Mucosa of rectum (tissue), 2 donors: Measurements from ENCODE around the gene MAP2.

ENCODE experiments used
- H3K27ac ChIP-seq, 2 donors: one replicate each; pipeline ENCODE4 v1.7.0; 2013; ENCODE audit warnings: inconsistent platforms in 2 of 2, low read depth in 2 of 2, low read length in 2 of 2
- H3K27me3 ChIP-seq, 2 donors: one replicate each; pipeline ENCODE4 v1.7.0; 2013; ENCODE audit warnings: low read length in 2 of 2; ENCODE audit not compliant: control insufficient read depth in 2 of 2, insufficient read depth in 2 of 2
- H3K36me3 ChIP-seq, 2 donors: one replicate each; pipeline ENCODE4 v1.7.0; 2013; ENCODE audit warnings: low read length in 2 of 2; ENCODE audit not compliant: control insufficient read depth in 2 of 2, insufficient read depth in 2 of 2
- H3K4me1 ChIP-seq, 2 donors: one replicate each; pipeline ENCODE4 v1.7.0; 2013; ENCODE audit warnings: low read length in 2 of 2, mild to moderate bottlenecking in 1 of 2; ENCODE audit not compliant: control insufficient read depth in 2 of 2, insufficient read depth in 2 of 2
- H3K4me3 ChIP-seq, 2 donors: one replicate each; pipeline ENCODE4 v1.7.0; 2013; ENCODE audit warnings: low read length in 2 of 2
- H3K9ac ChIP-seq, 2 donors: one replicate each; pipeline ENCODE4 v1.7.0; 2013; ENCODE audit warnings: low read length in 2 of 2, low read depth in 1 of 2, mild to moderate bottlenecking in 1 of 2
- H3K9me3 ChIP-seq, 2 donors: one replicate each; pipeline ENCODE4 v1.7.0; 2013; ENCODE audit warnings: low read length in 2 of 2; ENCODE audit not compliant: control insufficient read depth in 2 of 2
- donor health status: healthy.
- donor health status: Normal muscosa, but diverticular disease.

Gene MAP2

GRCh38 chr2:209424199-209424701, 403 bp downstream of the MAP2 start:
- Histone ChIP-seq H3K4me1 (peaks cover 0 to 2% of the 10 kb centered on the region in 2 donors), H3K9ac (no peak overlapping the region), H3K4me3 (peak overlapping the region; percentile 41 to 71), H3K27ac (no peak overlapping the region), H3K27me3 (peaks cover 0 to 8% of the 10 kb centered on the region in 2 donors), H3K9me3 (no peaks in the 10 kb centered on the region), H3K36me3 (no peaks in the 10 kb centered on the region)

- Histone ChIP-seq H3K4me3 (peak overlapping the region in 1 of 2 donors; percentile 71), H3K4me1 (peaks cover 0 to 2% of the 10 kb centered on the region in 2 donors), H3K27ac (no peak overlapping the region), H3K27me3 (peaks cover 0 to 8% of the 10 kb centered on the region in 2 donors), H3K36me3 (no peaks in the 10 kb centered on the region), H3K9ac (no peak overlapping the region), H3K9me3 (no peaks in the 10 kb centered on the region)
Observed at GRCh38 chr2:209424781-209425470, 1.1 kb downstream of the MAP2 start.

GRCh38 chr2:209425471-209426071, 1.7 kb downstream of the MAP2 start:
- no peak overlapping the region for H3K27ac ChIP-seq
- no peaks in the 10 kb centered on the region for H3K36me3 ChIP-seq
- H3K4me1 ChIP-seq: peaks cover 0 to 2% of the 10 kb centered on the region in 2 donors
- H3K9me3 ChIP-seq: no peaks in the 10 kb centered on the region
- no peak overlapping the region for H3K4me3 ChIP-seq
- no peak overlapping the region for H3K9ac ChIP-seq
- H3K27me3 ChIP-seq: peaks cover 0 to 8% of the 10 kb centered on the region in 2 donors

GRCh38 chr2:209426432-209426831, 2.6 kb downstream of the MAP2 start:
- H3K4me1 ChIP-seq: peaks cover 0 to 2% of the 10 kb centered on the region in 2 donors
- no peak overlapping the region for H3K9ac ChIP-seq
- H3K27me3 ChIP-seq: peaks cover 0 to 8% of the 10 kb centered on the region in 2 donors
- H3K27ac ChIP-seq: no peak overlapping the region
- no peak overlapping the region for H3K4me3 ChIP-seq
- H3K36me3 ChIP-seq: no peaks in the 10 kb centered on the region
- no peaks in the 10 kb centered on the region for H3K9me3 ChIP-seq

- H3K36me3 ChIP-seq: no peaks in the 10 kb centered on the region
- H3K27me3 ChIP-seq: no peaks in the 10 kb centered on the region
- H3K9ac ChIP-seq: no peak overlapping the region
- H3K4me1 ChIP-seq: no peaks in the 10 kb centered on the region
- no peaks in the 10 kb centered on the region for H3K9me3 ChIP-seq
- H3K27ac ChIP-seq: no peak overlapping the region
- H3K4me3 ChIP-seq: no peak overlapping the region
Observed at GRCh38 chr2:209431701-209432100, 7.9 kb downstream of the MAP2 start.

- H3K9me3 ChIP-seq: no peaks in the 10 kb centered on the region
- H3K4me1 ChIP-seq: no peaks in the 10 kb centered on the region
- no peak overlapping the region for H3K4me3 ChIP-seq
- no peak overlapping the region for H3K9ac ChIP-seq
- no peaks in the 10 kb centered on the region for H3K27me3 ChIP-seq
- H3K27ac ChIP-seq: no peak overlapping the region
- no peaks in the 10 kb centered on the region for H3K36me3 ChIP-seq
Observed at GRCh38 chr2:209441541-209441940, 17.7 kb downstream of the MAP2 start.

- no peak overlapping the region for H3K4me3 ChIP-seq
- no peaks in the 10 kb centered on the region for H3K36me3 ChIP-seq
- H3K9ac ChIP-seq: no peak overlapping the region
- H3K4me1 ChIP-seq: no peaks in the 10 kb centered on the region
- no peaks in the 10 kb centered on the region for H3K9me3 ChIP-seq
- no peaks in the 10 kb centered on the region for H3K27me3 ChIP-seq
- H3K27ac ChIP-seq: no peak overlapping the region
Observed at GRCh38 chr2:209442939-209443338, 19.1 kb downstream of the MAP2 start.

GRCh38 chr2:209445485-209445884, 21.6 kb downstream of the MAP2 start:
- no peak overlapping the region for H3K4me3 ChIP-seq
- H3K27ac ChIP-seq: no peak overlapping the region
- no peaks in the 10 kb centered on the region for H3K27me3 ChIP-seq
- H3K9ac ChIP-seq: no peak overlapping the region
- H3K36me3 ChIP-seq: no peaks in the 10 kb centered on the region
- H3K9me3 ChIP-seq: no peaks in the 10 kb centered on the region
- H3K4me1 ChIP-seq: no peaks in the 10 kb centered on the region

- Histone ChIP-seq H3K9ac (no peak overlapping the region), H3K4me1 (no peaks in the 10 kb centered on the region), H3K27ac (no peak overlapping the region), H3K27me3 (no peaks in the 10 kb centered on the region), H3K36me3 (no peaks in the 10 kb centered on the region), H3K4me3 (no peak overlapping the region), H3K9me3 (no peaks in the 10 kb centered on the region)
Observed at GRCh38 chr2:209451209-209451834, 27.5 kb downstream of the MAP2 start.

GRCh38 chr2:209456489-209456888, 32.6 kb downstream of the MAP2 start:
- H3K27me3 ChIP-seq: no peaks in the 10 kb centered on the region
- no peak overlapping the region for H3K9ac ChIP-seq
- H3K36me3 ChIP-seq: no peaks in the 10 kb centered on the region
- H3K27ac ChIP-seq: no peak overlapping the region
- no peak overlapping the region for H3K4me3 ChIP-seq
- H3K4me1 ChIP-seq: no peaks in the 10 kb centered on the region
- H3K9me3 ChIP-seq: no peaks in the 10 kb centered on the region
